HEK293 (cell line): ENCODE results near the gene HINT2.

Experiments used
- CTCF ChIA-PET: fragments of 350-600 bp; formaldehyde crosslinking; extraction: SDS; loops from one replicate; lab custom pipeline; 2021; ENCODE audit warnings: antibody characterized with exemption; lab: Yijun Ruan, JAX
- POLR2A ChIA-PET: fragments of 300-600 bp; formaldehyde crosslinking; extraction: SDS; loops from one replicate; lab custom pipeline; 2020; ENCODE audit warnings: antibody characterized with exemption, inconsistent platforms; lab: Yijun Ruan, JAX
- H3K27ac ChIP-seq: fragments of 200-500 bp; sonication (Bioruptor generic); 2 replicates; pipeline ENCODE4 v1.5.1; 2014; ENCODE audit warnings: low read depth, low read length, control low read depth, inconsistent platforms; ENCODE audit errors: extremely low read depth
- H3K36me3 ChIP-seq, 2 experiments: fragments of 200-500 bp in 1 of 2; sonication (Bioruptor generic) in 1 of 2; 1 replicate in 1 of 2; 2 replicates in 1 of 2; pipeline ENCODE4 v1.5.1; 2014 to 2017; ENCODE audit warnings: inconsistent platforms in 2 of 2, low read length in 2 of 2; ENCODE audit not compliant: control insufficient read depth in 2 of 2, insufficient read depth in 1 of 2
- H3K4me1 ChIP-seq: fragments of 200-500 bp; sonication (Bioruptor generic); 2 replicates; pipeline ENCODE4 v1.5.1; 2014; ENCODE audit warnings: mild to moderate bottlenecking, low read length, inconsistent platforms; ENCODE audit not compliant: control insufficient read depth, insufficient read depth
- H3K4me3 ChIP-seq: 2 replicates; pipeline ENCODE4 v1.5.1; 2011; ENCODE audit warnings: low read depth, mild to moderate bottlenecking, control low read depth, low read length, moderate library complexity
- H3K9me3 ChIP-seq: fragments of 200-500 bp; sonication (Bioruptor generic); 2 replicates; pipeline ENCODE4 v1.5.1; 2014; ENCODE audit warnings: low read depth, low read length, inconsistent platforms; ENCODE audit not compliant: control insufficient read depth, insufficient read depth
- INSM2 ChIP-seq: fragments of 450-650 bp; formaldehyde crosslinking; IDR thresholded peaks from 2 replicates; pipeline ENCODE4 v1.5.1; 2016; ENCODE audit warnings: missing biosample characterization, missing genetic modification characterization
- SETDB1 ChIP-seq: IDR thresholded peaks from one replicate; pipeline ENCODE4 v1.6.1; 2017; ENCODE audit warnings: mild to moderate bottlenecking, low read length, moderate library complexity, mixed read lengths; ENCODE audit not compliant: insufficient read length
- SP3 ChIP-seq: fragments of 450-650 bp; formaldehyde crosslinking; IDR thresholded peaks from 2 replicates; pipeline ENCODE4 v1.5.1; 2016; ENCODE audit warnings: missing biosample characterization, missing genetic modification characterization
- SP7 ChIP-seq: fragments of 450-650 bp; formaldehyde crosslinking; IDR thresholded peaks from 2 replicates; pipeline ENCODE4 v1.5.1; 2016; ENCODE audit warnings: missing biosample characterization, missing genetic modification characterization
- ZBTB1 ChIP-seq: fragments of 450-650 bp; formaldehyde crosslinking; IDR thresholded peaks from 2 replicates; pipeline ENCODE4 v1.5.1; 2016; ENCODE audit warnings: missing biosample characterization, missing genetic modification characterization
- ZBTB44 ChIP-seq: fragments of 450-650 bp; IDR thresholded peaks from 2 replicates; pipeline ENCODE4 v1.5.1; 2018; ENCODE audit warnings: missing biosample characterization, mild to moderate bottlenecking, missing genetic modification characterization
- ZBTB48 ChIP-seq: fragments of 450-650 bp; formaldehyde crosslinking; IDR thresholded peaks from 2 replicates; pipeline ENCODE4 v1.5.1; 2016; ENCODE audit warnings: missing biosample characterization, missing genetic modification characterization
- ZNF121 ChIP-seq: fragments of 450-650 bp; formaldehyde crosslinking; IDR thresholded peaks from 2 replicates; pipeline ENCODE4 v1.5.1; 2016; ENCODE audit warnings: missing biosample characterization, missing genetic modification characterization
- ZNF202 ChIP-seq: fragments of 450-650 bp; formaldehyde crosslinking; IDR thresholded peaks from 2 replicates; pipeline ENCODE4 v1.5.1; 2016; ENCODE audit warnings: missing biosample characterization, missing genetic modification characterization, borderline replicate concordance
- ZNF23 ChIP-seq: fragments of 450-650 bp; formaldehyde crosslinking; IDR thresholded peaks from 2 replicates; pipeline ENCODE4 v1.5.1; 2016; ENCODE audit warnings: missing biosample characterization, missing genetic modification characterization, borderline replicate concordance
- ZNF239 ChIP-seq: fragments of 450-650 bp; formaldehyde crosslinking; IDR thresholded peaks from 2 replicates; pipeline ENCODE4 v1.5.1; 2016; ENCODE audit warnings: missing biosample characterization, missing genetic modification characterization
- ZNF560 ChIP-seq: fragments of 450-650 bp; formaldehyde crosslinking; IDR thresholded peaks from 2 replicates; pipeline ENCODE4 v1.5.1; 2017; ENCODE audit warnings: missing biosample characterization, missing genetic modification characterization, borderline replicate concordance
- ZNF76 ChIP-seq: fragments of 450-650 bp; formaldehyde crosslinking; IDR thresholded peaks from 2 replicates; pipeline ENCODE4; 2016; ENCODE audit warnings: low read depth, missing biosample characterization, missing genetic modification characterization, borderline replicate concordance
- ZSCAN16 ChIP-seq: fragments of 450-650 bp; formaldehyde crosslinking; IDR thresholded peaks from 2 replicates; pipeline ENCODE4 v1.5.1; 2016; ENCODE audit warnings: missing biosample characterization, missing genetic modification characterization
- ZSCAN23 ChIP-seq: fragments of 450-650 bp; formaldehyde crosslinking; IDR thresholded peaks from 2 replicates; pipeline ENCODE4 v1.5.1; 2016; ENCODE audit warnings: missing biosample characterization, missing genetic modification characterization

Gene HINT2

GRCh38 chr9:35792826-35793225 is 22.0 kb downstream of the HINT2 start:
- ChIA-PET POLR2A (no interaction called here), CTCF (interaction anchor here (0.7 to 2.4 kb wide), 6 partner anchors 33 to 332 kb away, joined by 3 to 14 read pairs (median 4); no protein-coding TSS in a partner anchor)
- H3K4me1 ChIP-seq = no peaks in the 10 kb centered on the region
- H3K27ac ChIP-seq = no peak overlapping the region
- no peaks in the 10 kb centered on the region for H3K9me3 ChIP-seq
- TF ChIP-seq ZBTB48 (tag by site-specific recombination) = no peak
- no peak overlapping the region for H3K4me3 ChIP-seq
- H3K36me3 ChIP-seq = peaks cover 0 to 8% of the 10 kb centered on the region in 2 experiments; a peak in 2 of 3 replicates

GRCh38 chr9:35792024-35792813 is 22.6 kb downstream of the HINT2 start:
- H3K9me3 ChIP-seq = no peaks in the 10 kb centered on the region
- H3K4me1 ChIP-seq = no peaks in the 10 kb centered on the region
- no peak overlapping the region for H3K4me3 ChIP-seq
- CTCF ChIA-PET = interaction anchor here (0.6 to 2.4 kb wide), 3 partner anchors 84 to 218 kb away, joined by 3 to 14 read pairs (median 5); no protein-coding TSS in a partner anchor
- POLR2A ChIA-PET = no interaction called here
- no peak overlapping the region for H3K27ac ChIP-seq
- TF ChIP-seq ZSCAN16 (tag by site-specific recombination) = no peak
- no peak for TF ChIP-seq ZNF239
- TF ChIP-seq SETDB1 = no peak
- TF ChIP-seq ZNF121 (tag by site-specific recombination) = no peak
- TF ChIP-seq ZSCAN23 = no peak
- H3K36me3 ChIP-seq = peaks cover 0 to 8% of the 10 kb centered on the region in 2 experiments; a peak in 2 of 3 replicates

- Histone ChIP-seq H3K9me3 (no peaks in the 10 kb centered on the region), H3K4me1 (no peaks in the 10 kb centered on the region), H3K36me3 (peaks cover 0 to 8% of the 10 kb centered on the region in 2 experiments; a peak in 2 of 3 replicates), H3K27ac (no peak within 1 kb of the TSS), H3K4me3 (no peak within 1 kb of the TSS)
- ChIA-PET CTCF (interaction anchor here (2.4 kb wide), 1 partner anchor 91 kb away, joined by 14 read pairs; no protein-coding TSS in a partner anchor), POLR2A (no interaction called here)
- TF ChIP-seq ZNF121 (tag by site-specific recombination) (no peak), ZBTB44 (no peak), ZBTB1 (no peak), SP7 (no peak), ZNF202 (no peak), SP3 (tag by site-specific recombination) (no peak), ZNF23 (no peak), INSM2 (no peak), ZNF560 (tag by site-specific recombination) (no peak), ZNF76 (no peak)
These were observed 23.4 kb downstream of the HINT2 start, which contains the start of gene NPR2 for GRCh38 chr9:35791297-35791921. Gene NPR2 (plus strand): TSS chr9:35791591. CDS start chr9:35792409, 818 bp downstream.
